Fibroblast of villous mesenchyme (primary cell): ENCODE results near the gene FCN3. TPM values are rescaled to one million over a fixed set of nuclear protein-coding genes. Genes with fewer than 3 reads are reported as not detected.

Experiments
- DNase-seq: peaks from one replicate; pipeline ENCODE4 v3.0.0-alpha.2; 2010; ENCODE audit warnings: low read depth
- H3K4me3 ChIP-seq: 2 replicates; pipeline ENCODE4 v1.5.1; 2011; ENCODE audit warnings: low read depth, mild to moderate bottlenecking, low read length
- total RNA-seq: library from RNA; depleted of rRNA; stranded (reverse); fragments of >200 nt; gene quantifications from 2 replicates; pipeline ENCODE4 v1.2.3, GENCODE V29; 2012
- TF ChIP-seq, protein P1 (sequence below): IDR thresholded peaks from 2 replicates; pipeline ENCODE4 v1.5.1; 2012; ENCODE audit warnings: low read depth, mild to moderate bottlenecking, low read length; ENCODE audit not compliant: insufficient read depth

FCN3 gene
- total RNA-seq, 1 donor = not detected

DNA sequence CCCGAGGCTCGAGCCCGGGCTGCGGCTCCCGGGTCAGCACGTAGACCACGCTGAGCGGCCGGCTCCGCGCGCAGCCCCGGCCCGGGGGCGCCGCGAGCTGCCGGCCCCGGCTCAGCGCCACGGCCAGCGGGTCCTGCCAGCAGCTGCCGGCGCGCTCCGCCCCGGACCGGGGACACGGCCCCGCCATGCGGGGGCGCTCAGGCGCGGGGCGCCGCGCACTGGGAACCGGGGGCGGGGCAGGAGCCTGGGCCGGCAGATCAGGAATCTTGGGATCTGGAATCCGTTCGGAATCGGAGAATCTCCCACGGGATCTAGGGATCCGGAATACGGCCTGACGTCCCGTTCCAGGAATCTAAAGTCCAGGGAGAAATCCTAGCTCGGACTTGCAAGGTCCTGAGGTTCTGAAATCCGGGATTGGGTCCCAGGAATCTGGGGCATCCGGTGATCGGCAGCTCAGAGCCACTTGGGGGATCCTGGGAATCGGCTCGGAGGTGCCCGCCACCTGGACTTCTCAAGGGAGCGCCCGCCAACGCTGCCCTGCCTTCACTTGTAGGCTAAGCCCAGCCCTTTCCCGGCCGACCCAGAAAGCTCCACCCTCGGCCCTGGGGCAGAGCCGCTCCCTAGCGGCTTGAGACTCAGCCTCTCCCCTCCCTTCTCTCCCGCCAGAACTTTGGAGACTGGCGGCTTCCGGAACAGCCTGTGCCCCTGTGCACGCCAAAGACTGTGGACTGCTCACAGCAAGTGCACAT is 8.0 kb downstream of the FCN3 start, which contains the start of gene MAP3K6:
Gene MAP3K6, minus strand, starts transcription at position 551 of the 749 bp plus-strand sequence. Its CDS starts 364 bp downstream, at position 187.
- DNase-seq = peak; percentile 76
- TF ChIP-seq, protein P1, sequence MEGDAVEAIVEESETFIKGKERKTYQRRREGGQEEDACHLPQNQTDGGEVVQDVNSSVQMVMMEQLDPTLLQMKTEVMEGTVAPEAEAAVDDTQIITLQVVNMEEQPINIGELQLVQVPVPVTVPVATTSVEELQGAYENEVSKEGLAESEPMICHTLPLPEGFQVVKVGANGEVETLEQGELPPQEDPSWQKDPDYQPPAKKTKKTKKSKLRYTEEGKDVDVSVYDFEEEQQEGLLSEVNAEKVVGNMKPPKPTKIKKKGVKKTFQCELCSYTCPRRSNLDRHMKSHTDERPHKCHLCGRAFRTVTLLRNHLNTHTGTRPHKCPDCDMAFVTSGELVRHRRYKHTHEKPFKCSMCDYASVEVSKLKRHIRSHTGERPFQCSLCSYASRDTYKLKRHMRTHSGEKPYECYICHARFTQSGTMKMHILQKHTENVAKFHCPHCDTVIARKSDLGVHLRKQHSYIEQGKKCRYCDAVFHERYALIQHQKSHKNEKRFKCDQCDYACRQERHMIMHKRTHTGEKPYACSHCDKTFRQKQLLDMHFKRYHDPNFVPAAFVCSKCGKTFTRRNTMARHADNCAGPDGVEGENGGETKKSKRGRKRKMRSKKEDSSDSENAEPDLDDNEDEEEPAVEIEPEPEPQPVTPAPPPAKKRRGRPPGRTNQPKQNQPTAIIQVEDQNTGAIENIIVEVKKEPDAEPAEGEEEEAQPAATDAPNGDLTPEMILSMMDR = peak; percentile 29
- peak within 1 kb of the TSS; percentile 83 for H3K4me3 ChIP-seq

DNA sequence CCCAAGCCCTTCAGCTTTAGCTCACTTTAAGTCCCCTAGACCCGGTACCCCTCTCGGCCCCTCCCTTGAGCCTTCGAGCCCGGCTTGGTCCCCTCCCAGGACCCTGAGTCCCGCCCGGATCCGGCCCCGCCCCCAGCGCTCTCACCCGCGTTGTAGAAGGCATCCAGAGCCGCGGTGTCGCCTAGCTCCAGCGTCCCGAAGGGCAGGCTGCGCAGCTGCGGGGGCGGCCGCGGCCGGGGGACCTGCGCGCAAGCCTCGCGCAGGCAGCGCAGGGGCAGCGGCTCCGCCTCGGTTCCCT is 8.6 kb downstream of the FCN3 start:
- TF ChIP-seq, protein P1 = no peak
- DNase-seq = peak; percentile 71
- H3K4me3 ChIP-seq = peak overlapping the region; percentile 83

- peak; percentile 91 for DNase-seq
- H3K4me3 ChIP-seq = peak overlapping the region; percentile 83
- TF ChIP-seq, protein P1 = no peak
These were observed 9.1 kb downstream of the FCN3 start for GRCh38 chr1:27365372-27366112.

DNA sequence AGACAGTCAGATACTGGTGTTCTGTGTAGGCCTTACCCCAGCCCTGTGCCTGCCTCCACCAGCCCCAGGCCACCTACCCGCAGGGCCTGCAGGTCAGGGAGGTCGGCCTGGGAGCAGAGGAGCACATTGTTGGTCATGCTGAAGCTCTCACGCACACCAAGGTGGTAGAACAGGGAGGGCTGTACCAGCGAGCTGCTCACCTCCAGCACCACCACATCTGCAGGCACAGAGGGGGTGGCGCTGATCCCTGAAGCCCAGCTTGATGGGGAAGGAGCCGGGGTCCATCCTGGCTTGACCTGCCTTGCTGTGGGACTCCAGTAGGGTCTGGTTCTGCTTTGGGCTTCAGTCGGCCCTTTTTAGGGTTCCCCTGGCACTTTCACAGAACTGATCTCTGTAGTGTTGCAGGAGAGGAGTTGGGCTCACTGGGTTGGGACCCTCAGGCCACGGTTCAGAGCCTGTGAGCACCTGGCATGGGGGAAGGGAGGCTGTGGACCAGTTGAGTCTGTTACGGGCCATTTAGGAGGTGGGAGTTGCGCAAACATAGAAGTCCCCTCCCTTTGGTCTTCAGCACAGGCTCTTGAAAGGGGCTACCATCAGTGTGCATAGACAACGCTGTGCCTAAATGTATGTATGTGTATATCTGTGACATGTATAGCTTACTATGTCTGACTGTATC is 9.8 kb downstream of the FCN3 start:
- TF ChIP-seq, protein P1 = no peak
- H3K4me3 ChIP-seq = peak overlapping the region; percentile 83
- DNase-seq = no peak

GRCh38 chr1:27363766-27364695 is 10.6 kb downstream of the FCN3 start:
- no peak for DNase-seq
- H3K4me3 ChIP-seq = no peak overlapping the region
- TF ChIP-seq, protein P1 = no peak

- no peak for DNase-seq
- TF ChIP-seq, protein P1 = no peak
- no peak overlapping the region for H3K4me3 ChIP-seq
These were observed 13.1 kb downstream of the FCN3 start for GRCh38 chr1:27361553-27361952.
